ENCODE data around the gene STX5.
A peak's percentile ranks its signal among the peaks of the same experiment; 100 is the strongest.
"Not testable (repeated sequence)": the region's sequence is repeated elsewhere in the genome, so short reads cannot be mapped to it uniquely, and the experiment has no call there.

The STX5 gene

GRCh38 chr11:62831520-62832335 lies at the start of gene STX5:
Gene STX5, minus strand, starts transcription at chr11:62832051. Its CDS starts 808 bp downstream, at chr11:62831243.
- peak; percentile 99 to 100 (median 100) for DNase-seq (ENCODE audit: low read depth in 3 of 3)

- peak; percentile 67 to 88 (median 71) for DNase-seq (ENCODE audit: low read depth in 3 of 3)
Observed at GRCh38 chr11:62880803-62881578, 49.1 kb upstream of the STX5 start, which contains the start of gene SLC3A2. Gene SLC3A2, plus strand, starts transcription at chr11:62880896. Its CDS starts 128 bp downstream, at chr11:62881024.

GRCh38 chr11:62880231-62880802 lies 48.5 kb upstream of the STX5 start:
- peak in 2 of 3 experiments; percentile 29 to 44 for DNase-seq (ENCODE audit: low read depth in 3 of 3)

- DNase-seq (ENCODE audit: low read depth in 3 of 3), result no peak
Observed at GRCh38 chr11:62879235-62879978, 47.6 kb upstream of the STX5 start.

GRCh38 chr11:62876712-62877111 lies 44.9 kb upstream of the STX5 start:
- no peak for DNase-seq (ENCODE audit: low read depth in 3 of 3)

GRCh38 chr11:62875698-62876478 lies 44.0 kb upstream of the STX5 start:
- no peak for DNase-seq (ENCODE audit: low read depth in 3 of 3)

- DNase-seq (ENCODE audit: low read depth in 3 of 3), result no peak
Observed at GRCh38 chr11:62874851-62875250, 43.0 kb upstream of the STX5 start.

- DNase-seq (ENCODE audit: low read depth in 3 of 3), result no peak
Observed at GRCh38 chr11:62865635-62866034, 33.8 kb upstream of the STX5 start.

GRCh38 chr11:62863687-62864335 lies 32.0 kb upstream of the STX5 start:
- no peak for DNase-seq (ENCODE audit: low read depth in 3 of 3)

- not testable (repeated sequence) for DNase-seq (ENCODE audit: low read depth in 3 of 3)
Observed at GRCh38 chr11:62861564-62862192, 29.8 kb upstream of the STX5 start.

- DNase-seq (ENCODE audit: low read depth in 3 of 3), result no peak
Observed at GRCh38 chr11:62860835-62861563, 29.1 kb upstream of the STX5 start.

- DNase-seq (ENCODE audit: low read depth in 3 of 3), result not testable (repeated sequence)
Observed at GRCh38 chr11:62859281-62859703, 27.4 kb upstream of the STX5 start.

GRCh38 chr11:62858201-62858600 lies 26.4 kb upstream of the STX5 start:
- DNase-seq (ENCODE audit: low read depth in 3 of 3), result no peak

GRCh38 chr11:62857541-62857982 lies 25.7 kb upstream of the STX5 start:
- no peak for DNase-seq (ENCODE audit: low read depth in 3 of 3)

- DNase-seq (ENCODE audit: low read depth in 3 of 3), result no peak
Observed at GRCh38 chr11:62856333-62856895, 24.6 kb upstream of the STX5 start.

GRCh38 chr11:62855571-62856332 lies 23.9 kb upstream of the STX5 start:
- DNase-seq (ENCODE audit: low read depth in 3 of 3), result peak; percentile 95 to 97 (median 97)

- no peak for DNase-seq (ENCODE audit: low read depth in 3 of 3)
Observed at GRCh38 chr11:62854825-62855570, 23.1 kb upstream of the STX5 start.
